Brain pericyte (primary cell): ENCODE measurements around the gene TTLL5.
"Not testable (repeated sequence)": the region's sequence is repeated elsewhere in the genome, so short reads cannot be mapped to it uniquely, and the experiment has no call there.

Experiments used
- DNase-seq: peaks from one replicate; pipeline ENCODE4 v3.0.0-alpha.2; 2012; ENCODE audit warnings: low read depth, low spot score

Gene TTLL5

DNA sequence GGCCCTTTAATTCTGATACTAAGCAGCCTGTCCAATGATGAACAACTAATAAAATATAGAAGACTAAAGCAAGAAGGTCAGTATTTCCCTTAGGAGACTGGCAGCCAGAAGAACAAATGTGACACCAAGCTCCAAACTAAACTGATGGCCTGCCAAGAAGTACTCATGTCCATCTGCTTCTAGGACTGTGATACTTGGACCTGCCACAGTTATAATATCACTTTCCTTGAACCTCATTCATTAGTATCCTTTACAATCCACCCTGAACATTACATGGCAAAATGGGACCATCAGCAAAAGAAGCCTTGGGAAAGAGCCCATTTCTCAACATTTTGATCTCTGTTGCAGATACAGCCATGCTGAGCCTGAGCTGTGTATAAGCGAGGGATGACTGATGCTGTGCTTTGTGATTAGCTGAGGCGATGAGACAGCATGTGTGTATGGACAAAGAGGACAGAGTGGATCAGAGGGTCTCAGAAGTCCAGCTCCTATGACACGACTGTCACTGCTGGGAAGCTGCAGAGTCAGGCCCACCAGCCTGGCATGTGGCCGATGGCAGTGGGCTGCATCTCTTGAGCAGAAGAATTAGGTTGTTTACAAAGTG lies 246.8 kb downstream of the TTLL5 start:
- no peak for DNase-seq

DNA sequence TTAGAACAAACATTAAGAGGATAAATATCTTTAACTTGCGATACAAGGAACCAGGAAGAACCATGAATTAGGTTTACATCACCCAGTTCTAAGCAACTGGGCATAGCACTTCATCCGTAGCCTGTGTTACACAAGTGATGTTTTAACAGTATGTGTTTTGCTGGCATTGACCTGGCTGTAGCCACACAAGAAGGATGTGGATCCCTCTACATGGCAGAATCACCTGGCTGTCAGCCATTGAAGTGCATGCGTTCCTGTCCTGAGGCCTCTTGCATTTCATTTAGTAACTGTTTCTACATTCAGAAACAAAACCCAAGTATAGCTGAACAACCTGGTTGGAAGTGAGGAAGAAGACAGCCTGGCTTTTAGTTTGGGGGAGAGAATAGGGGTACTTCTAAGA lies 248.6 kb downstream of the TTLL5 start:
- DNase-seq, result no peak

- DNase-seq, result no peak
These were observed 249.0 kb downstream of the TTLL5 start for GRCh38 chr14:75910048-75910447.

DNA sequence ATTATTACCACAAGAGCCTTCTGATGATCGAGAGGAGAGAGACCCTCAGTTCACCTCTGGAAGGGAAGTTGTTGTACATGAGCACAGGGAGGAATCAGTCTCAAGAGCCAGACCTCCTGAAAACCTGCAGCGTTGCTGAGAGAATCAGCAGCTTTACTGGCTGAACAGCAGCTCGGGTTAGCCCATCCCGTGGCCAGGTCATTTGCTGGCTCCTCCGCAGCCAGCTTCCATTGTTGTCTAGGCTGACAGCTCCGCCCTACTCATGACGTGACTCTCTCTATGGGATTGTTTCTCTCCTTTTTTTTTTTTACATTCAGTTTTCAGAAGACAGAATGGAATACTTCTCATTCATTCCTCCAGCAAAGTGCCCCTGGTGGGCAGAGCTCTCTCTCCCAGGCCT lies 250.8 kb downstream of the TTLL5 start:
- no peak for DNase-seq

- DNase-seq, result no peak
These were observed 252.1 kb downstream of the TTLL5 start for GRCh38 chr14:75913183-75913582.

DNA sequence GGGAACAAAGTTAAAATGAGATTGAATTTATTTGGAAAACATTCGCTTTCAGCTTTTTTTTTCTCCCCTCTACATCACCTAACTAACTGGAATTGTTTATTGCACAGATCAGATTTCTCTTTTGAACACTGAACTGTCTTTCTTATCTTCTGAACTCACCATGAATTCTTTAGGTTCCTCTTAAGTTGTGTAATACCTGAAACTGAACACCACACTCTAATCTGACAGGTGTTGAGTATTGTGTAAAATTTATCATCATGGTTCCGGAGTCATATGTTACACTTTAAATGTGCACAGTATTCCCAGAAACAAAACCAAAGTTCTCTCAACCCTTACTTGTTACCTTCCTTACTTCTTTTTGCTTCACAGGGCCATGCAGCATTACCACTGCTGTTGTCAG lies 254.0 kb downstream of the TTLL5 start:
- no peak for DNase-seq

GRCh38 chr14:75917322-75917945 lies 256.4 kb downstream of the TTLL5 start:
- no peak for DNase-seq

GRCh38 chr14:75917946-75918335 lies 256.9 kb downstream of the TTLL5 start:
- no peak for DNase-seq

- not testable (repeated sequence) for DNase-seq
These were observed 259.4 kb downstream of the TTLL5 start for GRCh38 chr14:75920421-75920820.

DNA sequence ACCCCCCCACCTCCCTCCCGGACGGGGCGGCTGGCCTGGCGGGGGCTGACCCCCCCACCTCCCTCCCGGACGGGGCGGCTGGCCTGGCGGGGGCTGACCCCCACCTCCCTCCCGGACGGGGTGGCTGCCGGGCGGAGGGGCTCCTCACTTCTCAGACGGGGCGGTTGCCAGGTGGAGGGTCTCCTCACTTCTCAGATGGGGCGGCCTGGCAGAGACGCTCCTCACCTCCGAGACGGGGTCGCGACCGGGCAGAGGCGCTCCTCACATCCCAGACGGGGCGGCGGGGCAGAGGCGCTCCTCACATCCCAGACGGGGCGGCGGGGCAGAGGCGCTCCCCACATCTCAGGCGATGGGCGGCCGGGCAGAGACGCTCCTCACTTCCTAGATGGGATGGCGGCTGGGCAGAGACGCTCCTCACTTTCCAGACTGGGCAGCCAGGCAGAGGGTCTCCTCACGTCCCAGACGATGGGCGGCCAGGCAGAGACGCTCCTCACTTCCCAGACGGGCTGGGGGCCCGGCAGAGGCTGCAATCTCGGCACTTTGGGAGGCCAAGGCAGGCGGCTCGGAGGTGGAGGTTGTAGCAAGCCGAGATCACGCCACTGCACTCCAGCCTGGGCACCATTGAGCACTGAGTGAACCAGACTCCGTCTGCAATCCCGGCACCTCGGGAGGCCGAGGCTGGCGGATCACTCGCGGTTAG lies 264.2 kb downstream of the TTLL5 start:
- not testable (repeated sequence) for DNase-seq

GRCh38 chr14:75926431-75927115 lies 265.5 kb downstream of the TTLL5 start:
- no peak for DNase-seq

- no peak for DNase-seq
These were observed 266.6 kb downstream of the TTLL5 start for GRCh38 chr14:75927564-75928087.

DNA sequence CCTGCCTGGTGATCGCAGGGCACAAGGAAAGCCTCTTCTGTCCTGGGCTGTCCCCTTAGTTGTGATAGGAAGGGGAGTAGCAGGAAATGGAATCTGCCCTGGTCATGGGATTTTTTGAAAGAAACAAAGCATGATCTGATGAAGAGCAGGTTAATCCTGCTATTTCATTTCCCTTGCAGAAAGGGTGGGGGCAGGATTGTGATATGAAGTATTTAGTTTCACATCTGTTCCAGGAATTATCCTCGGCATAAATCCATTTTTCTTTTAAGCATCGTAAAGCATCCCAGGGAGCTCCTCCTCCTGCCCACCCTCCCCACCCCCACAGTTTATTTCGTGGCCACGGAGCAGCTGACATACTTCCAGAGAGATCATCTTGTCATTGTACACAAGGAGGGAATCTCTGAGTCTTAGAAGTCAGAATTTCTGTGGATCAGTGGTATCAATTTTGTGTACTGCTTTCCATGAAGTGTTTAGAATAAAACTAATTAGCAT lies 267.7 kb downstream of the TTLL5 start:
- DNase-seq, result no peak

DNA sequence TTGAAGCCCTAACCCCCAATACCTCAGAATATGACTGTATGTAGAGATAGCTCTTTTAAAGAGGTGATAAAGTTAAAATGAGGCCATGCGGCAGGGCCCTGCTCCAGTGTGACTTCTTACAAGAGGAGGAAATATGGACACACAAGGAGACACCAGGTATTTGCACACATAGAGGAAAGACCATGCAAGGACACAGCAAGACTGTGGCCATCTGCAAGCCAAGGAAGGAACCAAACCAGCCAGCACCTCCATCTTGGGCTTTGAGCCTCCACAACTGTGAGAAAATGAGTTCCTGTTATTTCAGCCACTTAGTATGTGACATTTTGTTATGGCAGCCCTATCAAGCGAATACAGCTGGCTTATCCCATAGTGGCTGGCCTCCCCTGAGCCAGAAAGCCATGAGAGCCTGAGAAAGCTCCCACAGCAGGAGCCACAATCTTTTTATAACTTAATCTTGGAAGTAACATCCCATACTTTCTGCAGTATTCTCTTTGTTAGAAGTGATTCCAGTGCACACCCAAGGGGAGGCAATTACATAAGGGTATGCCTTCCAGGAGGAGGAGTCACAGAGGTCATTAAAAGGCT lies 272.8 kb downstream of the TTLL5 start:
- DNase-seq, result no peak

- DNase-seq, result no peak
These were observed 274.1 kb downstream of the TTLL5 start for GRCh38 chr14:75934998-75935628.

DNA sequence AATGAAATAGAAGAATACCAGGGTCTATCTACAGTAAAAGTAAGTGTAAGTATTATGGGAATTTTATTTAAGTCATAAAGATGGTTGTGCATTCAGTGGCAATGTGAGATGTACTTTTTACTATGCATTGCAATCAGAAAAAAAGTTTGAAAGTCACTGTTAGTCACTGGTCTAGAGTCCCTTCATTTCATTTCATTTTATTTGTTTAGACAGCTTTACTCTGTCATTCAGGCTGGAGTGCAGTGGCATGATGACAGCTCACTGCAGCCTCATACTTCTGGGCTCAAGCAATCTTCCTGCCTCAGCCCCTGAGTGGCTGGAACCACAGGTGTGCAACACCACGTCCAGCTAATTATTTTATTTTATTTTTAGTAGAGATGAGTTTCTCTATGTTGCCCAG lies 278.2 kb downstream of the TTLL5 start:
- no peak for DNase-seq

- DNase-seq, result no peak
These were observed 280.0 kb downstream of the TTLL5 start for GRCh38 chr14:75941030-75941429.

DNA sequence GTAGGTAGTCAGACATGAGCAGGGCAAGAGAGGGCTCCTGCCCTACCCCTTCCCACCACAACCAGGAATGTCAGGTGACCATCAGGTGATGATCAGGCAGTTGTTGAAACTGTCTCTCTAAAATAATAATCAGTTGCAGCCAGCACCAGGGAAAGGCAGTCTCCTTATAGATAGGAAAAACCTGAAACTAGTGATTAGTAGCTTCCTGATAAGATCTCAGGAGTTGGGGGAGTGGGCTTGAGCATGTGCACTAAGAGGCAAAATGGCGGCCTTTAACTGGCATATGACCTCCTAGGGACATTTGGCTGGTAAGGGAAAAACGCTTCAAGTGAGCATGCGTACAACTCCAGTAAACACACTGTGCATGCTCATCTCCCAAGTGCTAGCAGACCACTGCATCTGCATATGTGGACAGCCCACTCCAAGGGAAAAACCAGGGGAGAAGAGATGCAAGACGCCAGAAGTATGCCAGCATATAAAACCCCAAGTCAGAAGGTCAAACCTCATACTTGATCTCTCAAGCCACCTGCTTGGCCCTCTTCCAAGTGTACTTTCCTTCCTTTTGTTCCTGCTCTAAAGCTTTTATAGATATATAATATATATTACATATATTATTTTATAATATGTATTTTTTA lies 283.7 kb downstream of the TTLL5 start:
- DNase-seq, result no peak

DNA sequence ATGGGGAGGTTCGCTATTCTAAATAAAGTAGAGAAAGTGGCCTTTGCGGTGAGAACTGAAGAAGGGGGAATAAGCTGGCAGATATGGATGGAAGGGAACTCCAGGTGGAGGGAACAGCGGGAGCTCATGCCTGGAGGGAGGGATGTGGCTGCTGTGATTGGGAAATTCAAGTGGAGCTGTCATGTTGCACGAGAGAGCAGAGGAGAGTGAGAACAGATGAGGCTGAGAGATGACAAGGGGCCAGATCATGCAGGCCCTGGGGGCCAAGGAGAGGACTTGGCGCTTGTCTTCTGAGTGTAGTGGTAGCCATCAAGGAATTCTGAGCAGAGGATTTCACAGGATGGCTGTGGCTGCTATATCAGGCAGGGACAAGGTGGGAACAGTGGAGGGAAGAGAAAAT lies 285.7 kb downstream of the TTLL5 start:
- DNase-seq, result no peak

GRCh38 chr14:75952489-75952888 lies 291.4 kb downstream of the TTLL5 start:
- DNase-seq, result no peak

GRCh38 chr14:75959031-75959430 lies 298.0 kb downstream of the TTLL5 start:
- no peak for DNase-seq
